ENCODE data around the gene DNAAF9. TPM values are rescaled to one million over a fixed set of nuclear protein-coding genes. Genes with fewer than 3 reads are reported as not detected.

DNAAF9 gene
- total RNA-seq, 1 donor from 2014 or later, result 10.9 TPM

GRCh38 chr20:3396492-3396891, 11.0 kb downstream of the DNAAF9 start:
- Histone ChIP-seq H3K27ac (no peak overlapping the region), H3K4me3 (no peak overlapping the region), H3K4me1 (no peaks in the 10 kb centered on the region), H3K36me3 (no peaks in the 10 kb centered on the region), H3K9me3 (no peaks in the 10 kb centered on the region), H3K27me3 (no peaks in the 10 kb centered on the region)
- no peak for DNase-seq (ENCODE audit: low spot score in 2 of 2)
- TF ChIP-seq, protein P1, sequence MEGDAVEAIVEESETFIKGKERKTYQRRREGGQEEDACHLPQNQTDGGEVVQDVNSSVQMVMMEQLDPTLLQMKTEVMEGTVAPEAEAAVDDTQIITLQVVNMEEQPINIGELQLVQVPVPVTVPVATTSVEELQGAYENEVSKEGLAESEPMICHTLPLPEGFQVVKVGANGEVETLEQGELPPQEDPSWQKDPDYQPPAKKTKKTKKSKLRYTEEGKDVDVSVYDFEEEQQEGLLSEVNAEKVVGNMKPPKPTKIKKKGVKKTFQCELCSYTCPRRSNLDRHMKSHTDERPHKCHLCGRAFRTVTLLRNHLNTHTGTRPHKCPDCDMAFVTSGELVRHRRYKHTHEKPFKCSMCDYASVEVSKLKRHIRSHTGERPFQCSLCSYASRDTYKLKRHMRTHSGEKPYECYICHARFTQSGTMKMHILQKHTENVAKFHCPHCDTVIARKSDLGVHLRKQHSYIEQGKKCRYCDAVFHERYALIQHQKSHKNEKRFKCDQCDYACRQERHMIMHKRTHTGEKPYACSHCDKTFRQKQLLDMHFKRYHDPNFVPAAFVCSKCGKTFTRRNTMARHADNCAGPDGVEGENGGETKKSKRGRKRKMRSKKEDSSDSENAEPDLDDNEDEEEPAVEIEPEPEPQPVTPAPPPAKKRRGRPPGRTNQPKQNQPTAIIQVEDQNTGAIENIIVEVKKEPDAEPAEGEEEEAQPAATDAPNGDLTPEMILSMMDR (IDR thresholded peaks at IDR 0.05), result no peak
- intact Hi-C loops (cut with DNase I), result no loop called here

DNA sequence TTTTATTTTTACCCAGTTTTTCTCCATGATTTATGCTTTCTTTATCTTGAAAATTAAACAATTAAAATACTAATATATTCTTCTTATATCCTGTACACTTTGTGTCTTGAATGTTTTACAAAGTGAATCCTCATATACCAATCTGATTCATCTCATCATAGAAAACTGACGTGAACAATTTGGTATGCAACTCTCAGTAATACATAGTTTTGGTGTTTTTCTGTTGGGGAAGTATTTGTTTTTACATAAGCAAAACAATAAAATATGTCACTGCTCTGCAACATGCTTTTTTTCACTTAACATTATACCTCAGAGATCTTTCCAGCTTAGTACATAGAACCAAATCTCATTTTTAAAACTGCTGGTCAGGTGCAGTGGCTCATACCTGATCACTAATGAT, 14.7 kb downstream of the DNAAF9 start:
- Histone ChIP-seq H3K4me3 (no peak overlapping the region), H3K4me1 (no peaks in the 10 kb centered on the region), H3K9me3 (no peaks in the 10 kb centered on the region), H3K36me3 (no peaks in the 10 kb centered on the region), H3K27me3 (no peaks in the 10 kb centered on the region), H3K27ac (no peak overlapping the region)
- DNase-seq (ENCODE audit: low spot score in 2 of 2), result no peak
- intact Hi-C loops (cut with DNase I), result no loop called here
- TF ChIP-seq, protein P1 (IDR thresholded peaks at IDR 0.05), result no peak

GRCh38 chr20:3390759-3391425, 16.6 kb downstream of the DNAAF9 start:
- Histone ChIP-seq H3K36me3 (no peaks in the 10 kb centered on the region), H3K27ac (no peak overlapping the region), H3K4me3 (no peak overlapping the region), H3K4me1 (no peaks in the 10 kb centered on the region), H3K27me3 (no peaks in the 10 kb centered on the region), H3K9me3 (peaks cover 0 to 8% of the 10 kb centered on the region in 2 donors)
- TF ChIP-seq, protein P1 (IDR thresholded peaks at IDR 0.05), result no peak
- DNase-seq (ENCODE audit: low spot score in 2 of 2), result no peak
- intact Hi-C loops (cut with DNase I), result no loop called here

DNA sequence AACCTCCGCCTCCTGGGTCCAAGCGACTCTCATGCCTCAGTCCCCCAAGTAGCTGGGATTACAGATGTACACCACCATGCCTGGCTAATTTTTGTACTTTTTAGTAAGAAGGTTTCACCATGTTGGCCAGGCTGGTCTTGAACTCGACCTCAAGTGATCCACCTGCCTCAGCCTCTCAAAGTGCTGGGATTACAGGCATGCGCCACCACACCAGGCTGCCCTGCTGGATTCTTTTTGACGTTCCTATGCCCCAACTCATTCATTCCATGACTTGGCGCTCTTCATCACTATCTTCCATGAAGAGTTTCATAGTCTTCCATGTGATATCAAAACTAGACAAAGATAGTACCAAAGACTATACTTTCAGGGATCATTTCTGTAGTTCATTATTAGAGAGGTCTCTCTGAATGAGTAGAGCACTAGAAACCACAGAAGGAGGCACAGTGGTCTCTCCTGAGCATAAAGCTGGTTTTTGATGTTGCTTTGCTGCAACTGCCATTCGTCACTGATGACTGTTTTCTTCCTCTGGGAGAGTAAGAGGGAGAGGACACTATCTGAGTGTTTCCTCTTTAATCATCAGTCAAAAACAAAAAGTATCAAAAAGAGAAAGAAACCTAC, 23.5 kb downstream of the DNAAF9 start:
- Histone ChIP-seq H3K9me3 (peaks cover 0 to 11% of the 10 kb centered on the region in 2 donors), H3K27ac (no peak overlapping the region), H3K4me1 (no peaks in the 10 kb centered on the region), H3K36me3 (peaks cover 0 to 7% of the 10 kb centered on the region in 2 donors), H3K4me3 (no peak overlapping the region), H3K27me3 (no peaks in the 10 kb centered on the region)
- TF ChIP-seq, protein P1 (IDR thresholded peaks at IDR 0.05), result no peak
- intact Hi-C loops (cut with DNase I), result no loop called here
- DNase-seq (ENCODE audit: low spot score in 2 of 2), result no peak

GRCh38 chr20:3382836-3383235, 24.6 kb downstream of the DNAAF9 start:
- Histone ChIP-seq H3K36me3 (peaks cover 8 to 18% of the 10 kb centered on the region in 2 donors), H3K9me3 (peaks cover 0 to 11% of the 10 kb centered on the region in 2 donors), H3K4me1 (no peaks in the 10 kb centered on the region), H3K27ac (no peak overlapping the region), H3K4me3 (no peak overlapping the region), H3K27me3 (no peaks in the 10 kb centered on the region)
- intact Hi-C loops (cut with DNase I), result no loop called here
- TF ChIP-seq, protein P1 (IDR thresholded peaks at IDR 0.05), result no peak
- DNase-seq (ENCODE audit: low spot score in 2 of 2), result no peak

Measured in ascending aorta (tissue), 2 donors.